Stimulated activated CD4-positive, alpha-beta T cell treated with anti-CD3 and anti-CD28 coated beads, Interleukin-15, amount 100 ng/mL, for 48 hours (primary cell): ENCODE data around the gene DDIT4.
"Not testable (repeated sequence)": the region's sequence is repeated elsewhere in the genome, so short reads cannot be mapped to it uniquely, and the experiment has no call there.

ENCODE experiments used
- DNase-seq, 2 donors: peaks; one replicate each; pipeline ENCODE4 v3.0.0-alpha.2; 2020; ENCODE audit warnings: low read depth in 2 of 2

Gene DDIT4

GRCh38 chr10:72295330-72295910, 21.7 kb downstream of the DDIT4 start:
- no peak for DNase-seq

DNA sequence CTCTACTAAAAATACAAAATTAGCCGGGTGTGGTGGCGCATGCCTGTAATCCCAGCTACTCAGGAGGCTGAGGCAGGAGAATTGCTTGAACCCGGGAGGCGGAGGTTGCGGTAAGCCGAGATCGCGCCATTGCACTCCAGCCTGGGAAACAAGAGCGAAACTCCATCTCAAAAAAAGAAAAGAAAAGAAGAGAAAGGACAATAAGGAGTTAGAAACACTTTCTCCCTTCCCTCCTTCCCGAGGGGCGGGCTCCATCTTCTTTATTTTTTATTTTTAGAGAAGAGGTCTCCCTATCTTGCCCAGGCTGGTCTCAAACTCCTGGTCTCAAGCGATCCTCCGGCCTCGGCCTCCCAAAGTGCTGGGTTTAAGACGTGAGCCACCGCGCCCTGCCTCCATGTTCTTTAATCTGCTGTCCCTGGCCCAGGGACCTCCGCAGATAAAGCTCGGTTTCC, 23.1 kb downstream of the DDIT4 start:
- DNase-seq: not testable (repeated sequence)

GRCh38 chr10:72297281-72297804, 23.6 kb downstream of the DDIT4 start:
- DNase-seq: peak; percentile 94 to 98

DNA sequence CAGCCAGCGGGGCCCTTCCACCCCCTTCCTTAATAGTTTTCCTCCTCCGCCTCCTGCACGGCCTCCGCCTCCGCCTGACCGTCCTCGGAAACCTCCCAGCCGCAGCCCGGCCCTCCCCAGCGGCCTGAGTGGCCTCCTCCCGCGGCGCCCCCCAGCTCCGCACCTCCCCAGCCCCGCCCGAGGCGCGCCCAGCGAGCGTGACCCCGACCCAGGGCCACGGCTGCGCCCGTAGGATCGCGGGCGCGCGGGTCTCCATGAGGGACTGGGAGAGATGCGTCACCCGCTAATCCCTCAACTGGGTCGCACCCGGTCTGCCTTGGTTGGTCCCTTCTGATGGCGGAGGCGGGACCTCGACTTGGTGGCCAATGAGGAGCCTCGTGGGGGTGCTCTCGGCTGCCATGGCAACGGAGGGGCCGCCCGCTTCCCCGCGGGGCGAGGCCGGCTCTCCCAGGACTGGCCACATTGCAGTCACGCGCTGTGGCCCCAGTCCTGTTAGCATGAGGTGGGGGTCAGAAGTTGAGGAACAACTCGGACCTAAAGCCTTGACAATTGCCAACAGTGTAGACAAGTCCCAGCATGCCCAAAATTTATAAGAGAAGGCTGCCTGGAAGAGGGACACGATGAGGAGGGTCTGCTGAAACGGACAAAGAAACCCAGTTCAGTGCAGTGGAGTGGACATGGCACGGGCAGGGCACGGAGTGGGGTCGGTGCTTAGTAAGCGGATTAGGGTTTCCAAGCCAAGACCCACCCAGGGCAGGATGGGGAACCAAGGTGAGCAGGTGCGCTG, 24.3 kb downstream of the DDIT4 start:
- peak; percentile 95 to 96 for DNase-seq

GRCh38 chr10:72298592-72299519, 25.1 kb downstream of the DDIT4 start:
- DNase-seq: no peak

DNA sequence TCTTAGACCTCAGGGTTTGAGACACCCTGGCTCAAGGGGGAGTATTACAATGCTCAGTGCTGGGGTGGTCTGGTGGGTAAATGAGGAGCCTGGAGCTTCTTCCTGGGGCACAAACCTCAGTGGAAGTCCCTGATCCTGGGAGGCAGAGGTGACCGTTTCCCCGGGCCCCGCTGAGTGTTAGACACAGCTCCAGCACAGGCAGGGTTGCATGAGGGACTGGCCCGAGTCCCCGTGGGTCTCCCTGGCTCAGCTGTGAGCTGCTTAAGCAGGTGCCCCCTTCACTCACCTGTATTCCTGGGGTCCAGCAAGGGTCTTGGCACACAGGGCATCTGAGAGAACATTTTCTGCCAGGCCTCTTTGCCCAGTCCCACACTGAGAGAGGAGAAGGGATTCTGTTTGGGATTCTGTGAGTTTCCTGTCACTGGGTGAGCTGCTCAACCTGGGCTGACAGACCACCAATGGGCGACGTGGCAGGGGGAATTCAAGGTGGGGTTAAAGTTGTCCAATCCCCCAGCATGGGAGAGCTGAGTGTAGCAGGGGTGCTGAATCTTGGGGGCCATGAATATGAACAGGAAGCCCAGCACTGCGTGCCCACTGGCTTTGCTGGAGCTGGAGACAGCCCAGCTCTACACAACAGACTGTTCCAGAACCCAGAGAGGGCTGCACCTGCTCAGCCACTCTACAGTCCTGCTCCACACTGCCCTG, 29.9 kb downstream of the DDIT4 start:
- DNase-seq: no peak

GRCh38 chr10:72306215-72306760, 32.6 kb downstream of the DDIT4 start:
- DNase-seq: no peak

DNA sequence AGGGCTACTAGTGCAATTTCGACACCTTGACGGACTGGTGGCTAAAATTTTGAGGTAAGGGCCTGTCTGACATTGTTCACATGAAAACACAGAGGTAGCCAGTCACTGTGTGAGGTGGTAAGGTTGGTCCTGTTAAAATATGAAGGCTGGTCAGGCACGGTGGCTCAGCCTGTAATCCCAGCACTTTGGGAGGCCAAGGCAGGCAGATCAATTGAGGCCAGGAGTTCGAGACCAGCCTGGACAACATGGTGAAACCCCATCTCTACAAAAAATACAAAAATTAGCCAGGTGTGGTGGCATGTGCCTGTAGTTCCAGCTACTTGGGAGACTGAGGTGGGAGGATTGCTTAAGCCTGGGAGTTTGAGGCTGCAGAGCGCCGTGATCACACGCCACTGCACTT, 34.0 kb downstream of the DDIT4 start:
- not testable (repeated sequence) for DNase-seq

GRCh38 chr10:72308320-72308987, 34.7 kb downstream of the DDIT4 start:
- no peak for DNase-seq

DNA sequence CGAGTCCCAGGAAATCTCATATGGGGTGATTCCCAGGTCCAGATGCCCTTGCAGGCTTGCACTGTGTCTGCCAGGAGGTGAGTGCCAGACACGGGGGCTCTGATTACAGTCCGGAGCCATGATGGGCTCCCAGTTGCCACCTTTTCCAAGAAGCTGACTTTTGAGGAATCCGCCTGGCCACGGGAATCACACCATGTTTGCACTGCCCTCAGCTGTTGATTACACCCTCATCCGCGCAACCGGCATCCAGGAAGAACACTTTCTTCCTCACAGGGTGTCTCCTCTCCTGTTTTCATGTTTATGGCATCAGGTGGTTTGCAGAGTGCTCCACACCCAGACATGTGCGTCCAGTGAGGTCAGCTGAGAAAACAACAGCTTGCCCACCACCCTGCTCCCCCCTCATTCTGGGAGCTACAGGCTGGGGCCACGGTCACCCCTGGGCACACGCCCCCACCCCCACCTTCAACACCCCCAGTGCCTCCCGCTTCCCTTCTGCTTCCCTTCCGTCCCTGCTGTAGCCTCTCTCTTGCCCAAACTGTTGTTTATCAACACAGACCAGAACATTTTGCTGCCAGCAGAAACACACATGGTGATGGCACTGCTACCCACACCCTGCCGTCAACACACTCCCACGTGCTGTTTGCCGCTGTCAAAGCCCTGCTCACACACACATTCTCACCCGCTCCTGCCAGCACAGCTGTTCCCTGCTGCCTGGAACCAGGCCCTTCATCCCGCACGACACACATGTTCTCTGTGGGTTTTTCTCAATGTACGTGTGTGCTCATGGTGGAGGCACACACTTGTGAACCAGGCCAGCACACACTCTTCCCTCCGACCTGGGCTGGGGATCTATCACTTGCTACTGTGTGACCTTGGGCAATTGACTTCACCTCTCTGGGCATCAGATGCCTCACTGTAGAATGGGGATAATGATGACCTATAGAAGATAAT, 35.8 kb downstream of the DDIT4 start:
- DNase-seq: no peak

GRCh38 chr10:72310241-72310633, 36.5 kb downstream of the DDIT4 start:
- no peak for DNase-seq

GRCh38 chr10:72310636-72311035, 36.9 kb downstream of the DDIT4 start:
- DNase-seq: no peak

DNA sequence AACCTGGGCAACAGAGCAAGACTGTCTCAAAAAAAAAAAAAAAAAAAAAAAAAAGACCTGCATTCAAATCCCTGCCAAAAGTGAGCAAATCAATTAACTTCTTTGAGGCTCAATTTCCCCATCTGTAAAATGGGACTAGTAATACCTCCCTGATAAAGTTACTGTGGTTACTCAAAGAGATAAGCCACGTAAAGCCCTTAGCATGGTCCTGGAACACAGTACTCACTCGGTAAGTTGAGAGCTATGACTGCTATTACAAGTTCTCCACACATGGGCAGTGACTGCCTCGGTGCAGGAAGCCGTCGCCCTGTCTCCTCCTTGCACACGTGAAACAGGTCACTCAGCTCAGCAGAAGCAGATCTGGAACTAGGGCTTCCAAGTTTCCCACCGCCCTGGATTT, 37.9 kb downstream of the DDIT4 start:
- no peak for DNase-seq

DNA sequence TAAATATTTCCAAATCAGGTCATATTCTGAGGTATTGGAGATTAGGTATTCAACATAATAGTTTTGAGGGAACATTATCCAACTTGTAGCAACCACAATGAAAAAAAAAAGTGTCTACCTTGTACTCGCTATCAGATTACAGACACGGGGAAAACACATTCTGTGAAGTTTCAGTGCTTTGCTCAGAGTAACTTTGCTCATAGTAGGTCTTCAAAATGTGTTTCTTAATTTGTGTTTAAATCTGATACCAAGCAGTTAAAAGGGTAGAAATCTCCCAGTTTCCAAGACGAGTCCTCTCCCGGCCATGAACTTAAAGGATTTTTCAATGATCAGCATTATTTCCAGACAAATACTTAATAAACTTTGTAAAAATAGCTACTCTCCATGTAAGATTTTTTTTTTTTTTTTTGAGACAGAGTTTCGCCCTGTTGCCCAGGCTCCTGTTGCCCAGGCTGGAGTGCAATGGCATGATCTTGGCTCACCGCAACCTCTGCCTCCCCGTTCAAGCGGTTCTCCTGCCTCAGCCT, 39.2 kb downstream of the DDIT4 start:
- no peak for DNase-seq

- DNase-seq: no peak
Observed at GRCh38 chr10:72314263-72314662, 40.5 kb downstream of the DDIT4 start.

GRCh38 chr10:72315054-72315453, 41.3 kb downstream of the DDIT4 start:
- DNase-seq: no peak

DNA sequence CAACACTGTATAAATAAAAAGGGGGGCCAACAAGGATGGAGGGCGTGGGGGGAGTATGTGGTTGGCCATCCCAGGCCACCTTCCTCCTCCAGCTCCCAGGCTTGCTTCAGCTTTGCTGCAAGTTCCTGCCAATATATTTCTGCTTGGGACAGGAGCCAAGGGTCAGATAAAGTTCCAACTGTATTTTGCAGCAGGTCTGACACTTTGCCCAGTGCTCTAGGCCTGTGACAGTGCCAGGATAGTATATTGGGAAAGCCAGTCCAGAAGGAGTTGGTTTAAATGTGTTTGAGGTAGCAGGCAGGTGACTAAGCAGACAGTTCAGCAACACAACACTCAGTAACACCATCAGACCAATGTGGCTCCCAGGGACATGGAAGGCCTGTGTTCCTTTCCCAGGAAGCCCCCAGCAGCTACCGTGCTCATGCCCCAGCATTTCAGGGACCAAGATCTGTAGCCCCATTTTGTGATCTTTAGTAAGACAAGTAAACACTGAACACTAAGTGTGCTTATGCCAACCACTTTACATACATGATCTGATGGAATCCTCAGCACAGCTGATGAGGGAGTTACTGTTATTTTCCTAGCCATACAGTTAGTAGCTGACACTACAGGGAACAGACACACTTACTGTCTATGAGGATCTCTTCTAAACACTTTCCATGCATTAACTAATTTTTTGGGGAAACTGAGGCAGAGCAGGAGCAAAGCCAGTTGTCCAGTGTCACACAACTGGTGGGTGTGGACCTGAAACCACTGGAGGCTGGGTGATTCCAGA, 42.1 kb downstream of the DDIT4 start:
- DNase-seq: no peak

DNA sequence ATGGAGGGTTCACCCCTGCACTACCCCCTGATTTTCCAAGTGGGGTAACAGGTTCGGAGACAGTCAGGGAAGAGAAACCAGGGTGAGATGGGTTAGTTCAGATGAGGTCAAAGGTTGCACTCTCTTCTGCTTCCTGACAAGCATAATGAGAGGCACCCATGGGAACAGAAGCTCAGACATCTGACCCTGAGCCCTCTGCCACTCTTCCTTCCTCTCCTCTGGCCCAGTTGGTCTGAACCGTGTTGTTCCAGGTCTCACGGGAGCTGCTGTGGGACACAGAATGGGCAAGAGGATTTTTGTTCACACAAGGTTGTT, 42.6 kb downstream of the DDIT4 start:
- no peak for DNase-seq
